HG03060 (cell line): ENCODE results near the gene SAMD8.
"Not testable (repeated sequence)": the region's sequence is repeated elsewhere in the genome, so short reads cannot be mapped to it uniquely, and the experiment has no call there.

ENCODE experiments used
- ATAC-seq: cut with Tn5 transposase; IDR thresholded peaks from one replicate; pipeline ENCODE4 v1.9.1; 2021; ENCODE audit warnings: low read depth, moderate number of reproducible peaks; ENCODE audit not compliant: unreplicated experiment

The SAMD8 gene

DNA sequence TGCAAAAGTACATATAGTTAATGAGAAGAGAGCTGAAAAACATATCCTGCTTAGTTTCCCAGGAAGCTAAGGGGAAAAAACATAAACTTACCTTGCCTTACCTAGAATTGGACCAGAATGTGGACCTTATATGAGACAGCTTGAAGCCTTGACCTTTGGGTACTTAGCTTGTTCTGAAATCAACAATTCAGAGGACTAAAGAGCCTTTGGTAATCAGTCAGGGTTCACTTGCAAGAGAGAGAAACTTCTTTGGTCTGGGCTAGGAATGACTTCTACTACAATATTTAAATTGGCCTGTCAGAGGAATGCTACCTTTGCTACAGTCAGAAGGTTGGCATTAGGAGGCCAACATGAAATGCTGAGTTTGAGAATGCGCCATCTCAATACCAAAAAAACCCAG lies 24.9 kb downstream of the SAMD8 start:
- ATAC-seq, result no peak

DNA sequence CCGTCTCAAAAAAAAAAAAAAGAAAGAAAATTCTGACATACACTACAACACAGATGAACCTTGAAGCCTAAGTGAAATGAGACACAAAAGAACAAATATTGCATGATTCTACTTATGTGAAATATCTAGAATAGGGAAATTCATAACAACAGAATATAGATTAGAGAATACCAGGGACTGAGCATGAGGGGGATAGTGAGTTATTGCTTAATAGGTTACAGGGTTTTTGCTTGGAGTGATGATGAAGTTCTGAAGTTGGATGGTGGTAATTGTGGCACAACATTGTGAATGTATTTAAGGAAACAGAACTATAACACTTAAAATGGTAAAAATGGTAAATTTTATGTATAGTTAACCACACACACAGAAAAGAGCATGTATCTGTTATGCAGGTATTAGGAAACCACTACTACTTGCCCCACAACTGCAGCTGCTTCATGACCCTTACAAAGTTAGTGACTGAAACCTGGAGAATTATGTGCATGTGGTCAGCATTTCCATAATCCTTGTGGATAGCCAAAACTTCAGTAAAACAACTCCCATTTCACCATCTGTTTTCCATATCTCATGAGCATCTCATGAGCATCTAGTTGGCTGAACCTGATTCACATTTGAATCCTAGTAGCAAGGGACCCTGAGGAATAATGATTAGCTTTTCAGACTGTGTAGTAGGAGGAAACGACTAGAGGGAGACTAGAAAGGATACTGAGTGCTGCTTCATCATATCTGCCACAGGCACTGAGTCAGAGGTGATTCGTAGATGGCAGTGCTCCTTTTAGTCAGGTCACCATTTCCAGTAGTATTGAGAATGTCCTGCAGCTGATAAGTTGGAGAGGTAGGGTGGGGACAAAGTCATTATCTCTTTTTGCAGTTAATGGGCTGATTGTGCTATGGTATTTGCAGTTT lies 26.3 kb downstream of the SAMD8 start:
- ATAC-seq, result no peak

DNA sequence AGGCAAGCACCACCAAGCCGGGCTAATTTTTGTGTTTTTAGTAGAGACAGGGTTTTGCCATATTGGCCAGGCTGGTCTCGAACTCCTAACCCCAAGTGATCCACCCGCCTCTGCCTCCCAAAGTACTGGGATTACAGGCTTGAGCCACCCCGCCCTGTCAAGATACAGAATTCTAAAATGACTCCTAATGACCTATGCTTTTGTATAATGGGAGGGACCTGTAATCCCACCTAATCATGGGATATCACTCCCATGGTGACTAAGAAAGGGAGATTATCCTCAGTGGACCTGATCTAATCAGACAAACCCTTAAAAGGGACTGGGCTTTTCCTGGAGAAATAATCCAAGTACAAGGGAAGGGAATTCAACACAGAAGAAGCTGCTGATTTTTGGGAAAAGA lies 28.8 kb downstream of the SAMD8 start:
- no peak for ATAC-seq

DNA sequence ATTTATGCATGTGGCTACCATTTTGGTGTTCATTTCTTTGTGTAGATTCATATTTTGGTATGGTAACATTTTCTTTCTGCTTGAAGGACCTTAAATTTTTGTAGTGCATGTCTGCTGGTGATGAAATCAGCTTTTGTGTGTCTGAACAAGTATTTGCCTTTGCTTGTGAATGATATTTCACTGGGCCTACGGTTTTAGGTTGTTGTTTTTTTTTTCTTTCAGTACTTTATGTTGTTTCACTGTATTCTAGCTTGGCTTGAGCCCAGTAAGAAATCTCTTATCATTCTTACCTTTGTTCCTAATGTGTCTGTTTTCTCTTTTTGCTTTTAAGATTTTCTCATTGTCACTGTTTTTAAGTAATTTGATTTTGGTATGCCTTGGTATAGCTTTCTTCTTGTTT lies 31.9 kb downstream of the SAMD8 start:
- ATAC-seq, result no peak

DNA sequence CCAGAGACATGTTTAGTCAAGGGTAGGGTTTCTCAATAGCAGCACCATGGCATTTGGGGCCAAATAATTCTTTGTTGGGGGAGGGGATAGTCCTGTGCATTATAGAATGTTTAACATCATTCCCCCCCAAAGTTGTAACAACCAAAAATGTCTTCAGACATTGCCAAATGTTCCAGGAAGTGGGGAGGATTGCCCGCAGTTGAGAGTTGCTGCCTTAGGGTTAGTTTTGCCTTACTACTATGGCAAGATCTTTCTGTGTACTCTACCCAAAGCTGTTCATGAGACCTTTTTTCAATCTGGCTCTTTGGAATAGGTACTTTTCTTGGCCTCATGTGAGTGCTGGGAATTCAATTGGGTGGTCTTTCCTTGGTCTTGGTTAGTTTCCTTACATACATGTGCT lies 34.1 kb downstream of the SAMD8 start:
- ATAC-seq, result no peak

DNA sequence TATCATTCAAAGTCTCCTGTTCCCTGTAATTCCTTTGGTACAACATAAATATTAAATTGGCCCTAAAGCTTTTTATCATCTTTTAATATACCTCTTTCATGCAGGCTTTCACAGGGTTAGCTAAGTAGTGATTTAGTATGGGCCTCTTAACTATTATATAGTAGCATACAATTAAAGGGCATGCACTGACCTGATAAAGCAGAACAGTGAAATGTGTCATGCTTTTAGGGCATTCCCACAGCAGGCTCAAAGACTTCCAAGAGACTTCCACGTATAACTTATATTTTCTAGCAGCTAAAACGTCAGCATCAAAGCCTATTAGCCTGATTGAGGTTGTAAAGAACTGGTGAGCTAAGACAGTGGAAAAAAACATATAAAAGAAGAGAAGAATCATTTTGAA lies 35.3 kb downstream of the SAMD8 start:
- no peak for ATAC-seq

DNA sequence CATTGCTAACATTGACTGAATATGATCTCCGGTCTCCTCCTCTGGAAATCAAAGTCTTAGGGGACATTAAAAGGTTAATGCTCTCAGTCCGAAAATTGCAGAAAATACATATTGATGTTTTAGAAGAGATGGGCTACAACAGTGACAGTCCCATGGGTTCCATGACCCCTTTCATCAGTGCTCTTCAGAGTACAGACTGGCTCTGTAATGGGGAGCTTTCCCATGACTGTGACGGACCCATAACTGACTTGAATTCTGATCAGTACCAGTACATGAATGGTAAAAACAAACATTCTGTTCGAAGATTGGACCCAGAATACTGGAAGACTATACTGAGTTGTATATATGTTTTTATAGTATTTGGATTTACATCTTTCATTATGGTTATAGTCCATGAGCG lies 39.2 kb downstream of the SAMD8 start:
- no peak for ATAC-seq

DNA sequence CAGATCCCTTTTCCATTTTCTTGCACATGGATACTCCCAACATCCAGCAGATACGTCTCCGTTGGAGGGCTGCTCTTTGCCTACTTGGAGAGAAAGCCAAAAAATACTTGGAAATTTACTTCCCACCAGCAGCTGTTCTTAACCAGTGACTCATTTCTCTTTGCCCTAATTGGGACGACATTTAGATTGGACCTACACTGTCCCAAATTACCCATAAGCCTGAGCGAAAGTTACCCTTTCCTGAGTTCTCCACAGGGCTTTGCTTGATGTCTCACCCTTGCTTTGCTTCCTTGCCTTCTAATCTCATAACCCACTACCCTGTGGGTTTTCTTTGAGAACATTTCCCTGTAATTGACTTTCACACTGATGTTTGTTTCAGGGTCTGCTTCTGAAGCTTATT lies 48.1 kb downstream of the SAMD8 start:
- no peak for ATAC-seq

DNA sequence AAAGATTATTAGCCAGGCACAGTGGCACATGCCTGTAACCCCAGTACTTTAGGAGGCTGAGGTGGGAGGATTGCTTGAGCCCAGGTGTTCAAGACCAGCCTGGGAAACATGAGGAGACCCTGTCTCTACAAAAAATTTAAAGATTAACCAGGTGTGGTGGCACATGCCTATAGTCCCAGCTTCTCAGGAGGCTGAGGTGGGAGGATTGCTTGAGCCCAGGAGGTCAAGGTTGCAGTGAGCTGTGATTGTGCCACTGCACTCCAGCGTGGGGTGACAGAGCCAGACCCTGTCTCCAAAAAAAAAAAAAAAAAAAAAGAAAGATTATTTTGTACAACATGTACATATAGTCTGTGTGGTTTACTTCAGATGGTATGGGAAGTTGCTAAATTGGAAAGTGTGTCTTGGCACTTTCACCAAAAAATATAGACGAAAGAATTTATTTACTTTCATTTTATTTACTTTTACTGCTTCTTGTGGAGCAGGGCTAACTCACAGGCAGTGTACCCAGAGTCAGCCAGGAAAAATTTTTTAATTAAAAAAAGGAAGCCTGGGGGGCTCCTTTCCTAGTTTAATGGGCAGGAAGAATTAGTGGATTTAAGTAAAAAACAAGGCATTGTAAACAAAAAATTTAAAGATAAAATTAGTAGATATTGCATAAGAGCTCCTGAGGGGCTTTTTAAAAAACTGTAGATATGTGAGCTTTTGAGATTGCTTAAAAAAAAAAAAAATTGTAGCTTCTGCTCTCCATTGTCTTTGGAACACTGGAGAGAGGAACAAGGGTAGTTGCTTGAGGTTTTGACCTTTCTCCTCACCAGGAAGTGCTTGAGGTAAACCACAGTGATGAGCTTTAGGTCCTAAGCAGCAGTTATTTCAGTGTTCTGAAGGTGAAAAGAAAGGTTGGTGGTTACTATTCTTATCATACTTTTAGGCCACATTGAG lies 54.5 kb downstream of the SAMD8 start:
- ATAC-seq, result peak; percentile 71

DNA sequence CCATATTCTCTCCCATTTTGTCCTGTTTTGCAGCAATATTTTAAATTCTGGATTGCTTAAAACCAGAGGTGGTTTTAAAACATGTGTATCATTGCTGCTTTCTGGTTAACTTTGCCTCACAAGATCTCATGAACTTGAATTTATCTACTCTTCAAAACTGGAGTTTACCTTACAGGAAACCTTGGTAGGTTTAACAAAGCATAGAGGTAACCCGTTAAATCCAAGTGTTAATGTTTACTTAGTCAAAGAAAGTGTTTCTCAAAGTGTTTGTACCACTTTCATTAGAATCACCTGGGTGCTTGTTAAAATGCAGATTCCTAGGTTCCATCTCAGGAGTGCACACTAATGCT lies 55.1 kb downstream of the SAMD8 start:
- no peak for ATAC-seq

DNA sequence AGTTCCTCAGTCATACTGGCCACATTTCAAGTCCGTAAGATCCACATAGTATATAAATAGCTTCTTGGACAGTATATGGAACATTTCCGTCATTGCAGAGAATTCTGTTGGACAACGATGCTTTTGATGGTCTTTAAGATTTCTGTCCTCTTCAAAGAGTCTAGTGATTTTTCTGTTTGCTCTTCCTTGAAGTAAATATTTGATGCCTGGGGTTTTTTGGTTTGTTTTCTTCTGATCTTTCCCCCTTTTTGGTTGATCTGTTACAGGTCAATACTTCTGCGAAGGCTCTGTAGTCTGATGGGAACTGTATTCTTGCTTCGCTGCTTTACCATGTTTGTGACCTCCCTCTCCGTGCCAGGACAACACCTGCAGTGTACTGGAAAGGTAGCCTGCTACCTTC lies 56.8 kb downstream of the SAMD8 start:
- ATAC-seq, result no peak

DNA sequence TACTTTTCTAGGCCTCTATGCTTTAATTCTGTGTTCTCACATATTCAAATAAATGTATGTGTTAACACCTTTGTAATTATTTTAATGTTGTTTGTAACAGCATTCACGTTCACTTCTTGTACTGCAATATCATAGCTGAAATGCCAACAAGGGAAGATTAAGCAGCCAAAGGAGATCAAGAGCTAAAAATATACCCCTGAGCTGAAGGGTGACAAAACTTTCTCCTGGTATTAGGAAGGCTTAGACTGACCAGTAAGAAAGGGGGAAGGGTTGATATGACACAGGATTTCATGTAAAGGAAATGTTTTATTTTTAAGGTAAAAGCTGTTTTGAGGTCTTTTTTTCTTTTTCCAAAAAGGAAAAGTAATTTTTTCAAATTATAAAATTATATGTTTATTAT lies 58.8 kb downstream of the SAMD8 start:
- no peak for ATAC-seq

DNA sequence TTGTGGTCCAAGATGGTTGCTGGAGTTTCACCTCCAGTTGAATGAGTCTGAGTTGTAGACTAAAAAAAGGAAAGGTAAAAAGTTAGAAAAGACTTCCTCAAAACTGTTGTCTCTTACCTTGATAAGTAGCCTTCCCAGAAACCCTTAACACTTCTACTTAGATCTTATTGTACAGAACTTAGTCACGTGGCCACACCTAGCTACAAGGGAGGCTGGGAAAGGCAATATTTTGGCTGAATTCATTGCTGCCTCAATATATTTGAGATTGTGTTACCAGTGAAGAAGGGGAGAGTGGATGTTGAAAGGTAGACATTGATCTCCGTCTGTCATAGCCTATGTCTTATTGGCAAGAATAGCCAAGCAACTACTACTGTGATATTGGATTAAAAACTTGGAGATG lies 63.6 kb downstream of the SAMD8 start:
- ATAC-seq, result no peak

DNA sequence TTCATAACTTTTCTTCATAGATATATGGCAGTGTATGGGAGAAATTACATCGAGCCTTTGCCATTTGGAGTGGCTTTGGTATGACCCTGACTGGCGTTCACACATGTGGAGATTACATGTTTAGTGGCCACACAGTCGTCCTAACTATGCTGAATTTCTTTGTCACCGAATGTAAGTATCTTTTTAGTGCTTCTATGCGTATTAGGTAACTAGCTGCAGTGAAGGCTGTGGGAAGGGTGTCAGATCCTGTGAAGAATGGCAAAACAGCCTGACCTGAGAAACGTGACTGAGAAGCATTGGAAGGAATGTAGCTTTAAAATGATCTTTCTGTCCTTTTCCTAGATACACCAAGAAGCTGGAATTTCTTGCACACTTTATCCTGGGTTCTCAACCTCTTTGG lies 64.6 kb downstream of the SAMD8 start:
- no peak for ATAC-seq

DNA sequence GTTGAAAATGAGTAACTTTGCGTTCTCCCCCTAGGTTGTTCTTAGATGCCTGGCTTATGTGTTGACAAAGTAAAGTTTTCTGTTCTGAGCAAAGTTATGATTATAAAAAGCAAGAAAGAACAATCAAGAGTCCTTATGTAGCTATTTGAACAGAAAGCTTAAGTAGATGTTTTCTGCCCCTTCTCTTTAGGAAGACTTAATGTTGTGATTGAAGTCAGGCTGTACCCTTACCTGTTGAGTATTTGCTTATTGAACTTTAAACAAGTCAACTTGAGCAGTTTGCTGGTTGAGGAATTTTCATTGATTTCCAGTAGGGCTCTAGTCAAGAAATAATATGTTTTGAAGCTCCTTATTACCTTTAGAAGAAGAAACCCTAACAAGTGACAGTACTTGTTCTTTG lies 65.3 kb downstream of the SAMD8 start:
- ATAC-seq, result no peak

DNA sequence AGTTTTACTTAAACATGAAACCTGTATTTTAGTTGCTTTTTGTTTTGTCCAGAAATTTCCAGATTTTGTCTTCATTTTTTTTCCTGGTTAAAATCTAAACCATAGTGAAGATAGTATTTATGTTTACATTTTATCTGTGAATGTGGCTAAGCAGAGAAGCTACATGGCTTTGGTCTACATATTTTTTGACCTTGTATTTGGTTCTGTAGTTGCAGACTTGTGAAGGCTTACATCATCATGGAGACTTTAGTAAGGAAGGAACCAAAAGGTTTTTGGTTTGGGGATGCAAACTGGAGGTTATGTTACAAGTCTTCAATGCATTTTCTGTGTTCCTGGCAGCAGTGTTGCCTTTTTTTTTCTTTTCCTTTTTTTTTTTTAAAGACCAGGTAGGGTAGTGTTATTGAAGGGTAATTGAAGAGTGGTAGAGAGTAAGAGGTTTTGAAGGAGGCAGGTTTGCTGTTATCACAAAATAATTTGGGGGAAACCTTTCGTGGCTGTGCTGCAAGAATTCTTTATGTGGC lies 68.3 kb downstream of the SAMD8 start:
- no peak for ATAC-seq

DNA sequence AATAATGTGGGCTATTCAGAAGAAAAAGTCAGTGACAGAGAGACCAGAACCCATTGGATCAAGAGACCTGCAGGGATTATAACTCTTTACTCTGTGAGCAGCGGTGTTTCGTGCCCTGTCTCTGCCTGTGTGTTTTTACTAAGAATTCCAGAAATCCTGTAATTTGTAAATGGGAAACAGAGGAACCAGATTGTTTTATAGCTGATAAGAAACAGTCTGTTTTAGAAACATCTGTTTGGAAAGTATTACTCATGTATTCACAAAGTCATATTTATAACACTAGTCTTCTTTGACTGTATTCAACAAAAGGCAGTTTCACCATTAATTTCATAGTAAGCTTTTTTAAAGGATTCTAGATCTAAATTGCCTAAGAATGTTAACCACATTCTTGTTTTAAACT lies 69.1 kb downstream of the SAMD8 start:
- ATAC-seq, result no peak

DNA sequence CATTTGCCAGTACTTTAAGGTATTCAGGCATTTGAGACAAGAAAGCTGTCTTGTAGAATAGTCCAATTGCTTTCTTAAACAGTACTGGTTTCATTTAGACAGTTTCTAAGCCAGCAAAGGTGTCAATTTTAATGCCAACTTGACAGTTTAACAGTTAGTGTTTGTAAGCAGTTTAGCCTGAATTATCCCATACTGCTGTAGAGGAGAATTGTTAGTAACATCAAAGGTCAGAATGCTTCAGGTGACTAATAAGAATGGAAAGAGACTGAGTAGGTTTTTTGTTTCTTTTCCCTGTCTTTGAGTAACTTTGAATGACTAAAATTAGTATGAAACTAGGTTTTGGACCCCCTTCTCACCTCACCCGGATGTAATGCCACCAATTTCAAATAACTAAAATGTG lies 69.6 kb downstream of the SAMD8 start:
- no peak for ATAC-seq

DNA sequence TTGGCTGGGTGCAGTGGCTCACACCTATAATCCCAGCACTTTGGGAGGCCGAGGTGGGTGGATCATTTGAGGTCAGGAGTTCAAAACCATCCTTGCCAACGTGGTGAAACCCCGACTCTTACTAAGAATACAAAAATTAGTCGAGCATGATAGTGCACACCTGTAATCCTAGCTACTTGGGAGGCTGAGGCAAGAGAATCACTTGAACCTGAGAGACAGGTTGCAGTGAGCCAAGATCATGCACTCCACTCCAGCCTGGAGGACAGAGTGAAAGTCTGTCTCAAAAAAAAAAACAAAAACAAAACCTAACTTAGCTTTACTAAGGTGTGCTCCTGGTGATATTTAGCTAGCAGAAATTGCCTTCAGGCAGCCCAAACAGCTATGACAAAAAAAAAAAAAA lies 74.9 kb downstream of the SAMD8 start:
- no peak for ATAC-seq

DNA sequence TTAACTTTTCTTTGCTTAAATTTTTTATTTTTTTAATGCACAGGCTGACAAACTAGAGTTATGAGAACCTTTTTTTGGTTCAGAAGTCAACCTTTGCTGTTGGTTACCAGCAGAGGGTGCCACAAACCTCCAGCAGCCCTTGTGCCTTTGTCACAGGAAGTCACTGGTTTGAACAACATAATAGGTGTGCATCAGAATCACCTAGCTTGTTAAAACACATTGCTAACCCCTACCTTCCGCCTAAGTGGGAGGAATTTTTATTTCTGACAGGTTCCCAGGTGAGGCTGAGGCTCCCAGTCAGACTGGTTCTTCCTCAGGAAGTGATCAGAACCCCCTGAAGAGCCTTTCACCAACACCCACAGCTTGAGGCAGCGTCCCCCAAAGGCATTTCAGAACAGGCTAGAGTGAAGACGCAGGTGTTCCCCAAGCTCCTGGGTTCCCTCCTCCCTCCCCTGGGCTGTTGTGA lies 76.5 kb downstream of the SAMD8 start:
- ATAC-seq, result no peak

DNA sequence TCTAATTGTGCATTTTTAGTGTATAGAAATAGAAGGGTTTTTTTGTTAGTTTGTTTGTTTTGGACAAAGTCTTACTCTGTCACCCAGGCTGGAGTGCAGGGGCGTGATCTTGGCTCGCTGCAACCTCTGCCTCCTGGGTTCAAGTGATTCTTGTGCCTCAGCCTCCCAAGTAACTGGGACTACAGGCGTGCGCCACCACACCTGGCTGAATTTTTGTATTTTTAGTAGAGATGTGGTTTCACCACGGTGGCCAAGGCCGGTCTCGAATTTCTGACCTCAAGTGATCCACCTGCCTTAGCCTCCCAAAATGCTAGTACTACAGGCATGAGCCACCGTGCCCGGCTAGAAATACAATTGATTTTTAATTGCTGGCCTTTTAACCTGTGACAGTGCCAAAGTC lies 77.1 kb downstream of the SAMD8 start:
- not testable (repeated sequence) for ATAC-seq
